ENCODE data around the gene MRPL51.

GRCh38 chr12:6470375-6471163, 22.5 kb downstream of the MRPL51 start, which contains the start of gene VAMP1:
- TF ChIP-seq CTCF (optimal IDR thresholded peaks at IDR 0.05 in 1 of 3, IDR thresholded peaks at IDR 0.05 in 1 of 3, conservative IDR thresholded peaks at IDR 0.05 in 1 of 3; ENCODE audit: extremely low read depth in 1 of 3, insufficient read depth in 2 of 3, low read length in 3 of 3) (no peak), EZH2 (IDR thresholded peaks at IDR 0.05; ENCODE audit: low read length) (no peak)

Measured in keratinocyte (primary cell).